Lower lobe of right lung (tissue), 2 donors: ENCODE measurements around the gene APOBEC3A. TPM values are rescaled to one million over a fixed set of nuclear protein-coding genes. Genes with fewer than 3 reads are reported as not detected.
A peak's percentile ranks its signal among the peaks of the same experiment; 100 is the strongest.

Source experiments
- ATAC-seq, 2 donors: fragments of 200-7000 bp; cut with Tn5 transposase; one replicate each; pipeline ENCODE4 v1.9.1; 2020 to 2022; ENCODE audit warnings: mild to moderate bottlenecking in 2 of 2, moderate library complexity in 2 of 2
- DNase-seq: peaks from one replicate; pipeline ENCODE4 v3.0.0-alpha.2; 2020
- H3K27ac ChIP-seq: fragments of 200-600 bp; one replicate; pipeline ENCODE4 v1.8.0; 2022
- H3K27me3 ChIP-seq: fragments of 200-600 bp; one replicate; pipeline ENCODE4 v1.8.0; 2022; ENCODE audit warnings: low read depth
- H3K36me3 ChIP-seq: fragments of 200-600 bp; one replicate; pipeline ENCODE4 v1.8.0; 2022; ENCODE audit warnings: mild to moderate bottlenecking
- H3K4me1 ChIP-seq: fragments of 200-600 bp; one replicate; pipeline ENCODE4 v1.8.0; 2022
- H3K4me3 ChIP-seq: fragments of 200-600 bp; one replicate; pipeline ENCODE4 v1.8.0; 2022; ENCODE audit warnings: mild to moderate bottlenecking
- H3K9me3 ChIP-seq: fragments of 200-600 bp; one replicate; pipeline ENCODE4 v1.8.0; 2022
- intact Hi-C: fragments of 100-400 bp; cut with DNase I; formaldehyde crosslinking; loops from one replicate; pipeline ENCODE4 v1.11.0; 2022
- total RNA-seq: library from RNA; stranded (reverse); fragmentation: NEBNext Ultra II Directional; extraction: Animal tissue kit (Norgen Biotek cat#: 25700); gene quantifications from one replicate; pipeline ENCODE4 v1.2.1, GENCODE V29; 2021
- TF ChIP-seq, protein P1 (sequence below): fragments of 200-600 bp; IDR thresholded peaks from one replicate; pipeline ENCODE4 v1.8.0; 2022; ENCODE audit warnings: antibody characterized with exemption, mild to moderate bottlenecking
- donor health status: DM: no; HTN: yes; CAD: no; lungs with severe emphysema.

APOBEC3A gene
- total RNA-seq, 1 donor from 2014 or later, result 14.2 TPM

DNA sequence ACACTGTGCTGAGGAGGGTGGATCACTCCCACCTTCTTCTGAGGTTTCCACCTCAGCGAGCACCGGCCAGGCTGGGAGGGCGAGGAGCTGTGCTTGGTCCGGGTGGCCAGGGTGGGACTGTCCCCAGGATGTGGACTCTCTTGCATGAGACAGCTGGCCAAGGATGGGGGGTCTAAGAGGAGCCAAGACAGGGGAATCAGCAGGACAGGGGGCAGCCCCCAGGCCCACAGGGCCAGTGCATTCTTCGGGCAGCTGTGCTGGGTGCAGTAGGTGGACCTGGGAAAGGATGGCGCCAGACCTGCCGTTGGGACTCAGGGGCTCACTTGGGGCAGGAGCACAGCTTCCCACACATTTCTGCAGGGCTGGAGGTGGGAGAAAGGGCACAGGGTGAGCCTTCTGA lies 9.5 kb downstream of the APOBEC3A start:
- no peak for ATAC-seq
- intact Hi-C loops, result no loop called here

DNA sequence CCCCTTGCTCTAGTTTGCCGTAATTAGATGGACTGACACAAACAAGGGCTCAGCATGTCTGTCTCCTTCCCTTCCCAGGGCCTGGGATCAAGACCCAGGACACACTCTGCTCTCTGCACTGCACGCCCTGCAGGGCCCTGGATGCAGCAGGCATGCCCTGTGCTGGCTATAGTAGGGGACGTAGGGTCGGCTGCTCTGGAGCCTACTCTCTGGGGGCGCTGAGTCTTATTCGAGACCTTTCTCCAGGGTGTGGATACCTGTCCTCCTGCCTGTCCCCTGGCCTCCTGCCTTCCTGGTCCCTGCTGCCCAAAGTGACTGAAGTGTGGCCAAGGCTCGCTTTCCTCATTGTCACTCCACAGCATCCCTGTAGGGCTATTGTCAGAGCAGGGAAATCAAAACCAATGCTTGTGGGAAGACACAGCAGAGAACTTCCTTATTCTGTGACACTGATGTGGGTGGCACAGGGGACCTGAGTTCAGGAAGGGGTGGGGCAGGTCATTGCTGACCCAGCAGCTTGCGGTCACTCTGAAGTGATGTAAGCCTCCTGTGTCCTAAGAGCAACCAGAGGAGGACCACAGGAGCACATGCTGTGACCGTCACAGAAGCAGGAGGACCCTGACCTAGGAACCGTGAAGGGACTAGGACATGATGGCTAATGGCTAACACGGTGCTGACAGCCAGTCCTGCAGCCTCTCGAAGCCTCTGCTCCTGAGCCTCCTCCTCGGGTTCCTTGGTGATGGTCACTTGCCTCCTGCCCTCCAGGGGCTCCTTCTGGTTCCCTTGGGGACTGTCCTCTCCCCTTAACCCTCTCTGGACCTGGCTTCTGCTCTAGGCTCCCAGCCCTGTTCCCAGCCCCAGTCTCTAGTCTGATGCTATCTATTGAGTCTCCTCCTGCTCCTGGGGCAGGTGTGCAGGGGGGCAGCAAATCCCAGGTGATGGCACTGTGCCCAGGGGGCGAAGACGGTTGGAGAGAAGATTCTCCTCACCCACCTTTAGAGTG lies 10.3 kb downstream of the APOBEC3A start:
- intact Hi-C loops, result no loop called here
- Histone ChIP-seq H3K36me3 (no peaks in the 10 kb centered on the region), H3K27me3 (no peaks in the 10 kb centered on the region), H3K4me1 (no peaks in the 10 kb centered on the region), H3K27ac (no peak overlapping the region), H3K4me3 (no peak overlapping the region), H3K9me3 (no peaks in the 10 kb centered on the region)
- TF ChIP-seq, protein P1, sequence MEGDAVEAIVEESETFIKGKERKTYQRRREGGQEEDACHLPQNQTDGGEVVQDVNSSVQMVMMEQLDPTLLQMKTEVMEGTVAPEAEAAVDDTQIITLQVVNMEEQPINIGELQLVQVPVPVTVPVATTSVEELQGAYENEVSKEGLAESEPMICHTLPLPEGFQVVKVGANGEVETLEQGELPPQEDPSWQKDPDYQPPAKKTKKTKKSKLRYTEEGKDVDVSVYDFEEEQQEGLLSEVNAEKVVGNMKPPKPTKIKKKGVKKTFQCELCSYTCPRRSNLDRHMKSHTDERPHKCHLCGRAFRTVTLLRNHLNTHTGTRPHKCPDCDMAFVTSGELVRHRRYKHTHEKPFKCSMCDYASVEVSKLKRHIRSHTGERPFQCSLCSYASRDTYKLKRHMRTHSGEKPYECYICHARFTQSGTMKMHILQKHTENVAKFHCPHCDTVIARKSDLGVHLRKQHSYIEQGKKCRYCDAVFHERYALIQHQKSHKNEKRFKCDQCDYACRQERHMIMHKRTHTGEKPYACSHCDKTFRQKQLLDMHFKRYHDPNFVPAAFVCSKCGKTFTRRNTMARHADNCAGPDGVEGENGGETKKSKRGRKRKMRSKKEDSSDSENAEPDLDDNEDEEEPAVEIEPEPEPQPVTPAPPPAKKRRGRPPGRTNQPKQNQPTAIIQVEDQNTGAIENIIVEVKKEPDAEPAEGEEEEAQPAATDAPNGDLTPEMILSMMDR, result no peak
- peak; percentile 68 for DNase-seq
- ATAC-seq, result peak; percentile 73 to 87

More for the DNA sequence above, 9.5 kb downstream of the APOBEC3A start:
- Histone ChIP-seq H3K9me3 (no peaks in the 10 kb centered on the region), H3K4me3 (no peak overlapping the region), H3K36me3 (no peaks in the 10 kb centered on the region), H3K4me1 (no peaks in the 10 kb centered on the region), H3K27ac (no peak overlapping the region), H3K27me3 (no peaks in the 10 kb centered on the region)
- DNase-seq, result no peak
- TF ChIP-seq, protein P1, result no peak

DNA sequence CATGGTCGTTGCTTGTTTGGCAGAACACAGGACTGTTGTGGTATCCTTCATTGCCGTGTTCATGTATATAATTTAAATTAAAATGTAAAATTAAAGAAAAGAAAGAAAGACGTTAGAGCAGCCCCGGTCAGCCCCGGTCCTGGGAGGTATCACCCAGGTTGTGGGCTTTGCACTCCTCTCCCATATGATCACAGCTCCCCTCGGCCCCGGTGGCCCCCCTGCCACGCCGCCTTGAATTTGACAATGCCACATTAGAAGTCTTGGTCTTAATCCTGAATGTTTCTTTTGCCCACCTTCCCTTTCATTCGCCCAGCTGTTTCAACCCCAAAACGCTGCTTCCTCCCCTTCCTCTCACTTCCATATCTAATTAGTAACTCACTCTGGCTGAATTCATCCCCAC lies 11.4 kb downstream of the APOBEC3A start:
- Histone ChIP-seq H3K9me3 (no peaks in the 10 kb centered on the region), H3K4me1 (no peaks in the 10 kb centered on the region), H3K27ac (no peak overlapping the region), H3K4me3 (no peak overlapping the region), H3K36me3 (no peaks in the 10 kb centered on the region), H3K27me3 (no peaks in the 10 kb centered on the region)
- TF ChIP-seq, protein P1, result no peak
- intact Hi-C loops, result no loop called here
- DNase-seq, result no peak
- ATAC-seq, result no peak

DNA sequence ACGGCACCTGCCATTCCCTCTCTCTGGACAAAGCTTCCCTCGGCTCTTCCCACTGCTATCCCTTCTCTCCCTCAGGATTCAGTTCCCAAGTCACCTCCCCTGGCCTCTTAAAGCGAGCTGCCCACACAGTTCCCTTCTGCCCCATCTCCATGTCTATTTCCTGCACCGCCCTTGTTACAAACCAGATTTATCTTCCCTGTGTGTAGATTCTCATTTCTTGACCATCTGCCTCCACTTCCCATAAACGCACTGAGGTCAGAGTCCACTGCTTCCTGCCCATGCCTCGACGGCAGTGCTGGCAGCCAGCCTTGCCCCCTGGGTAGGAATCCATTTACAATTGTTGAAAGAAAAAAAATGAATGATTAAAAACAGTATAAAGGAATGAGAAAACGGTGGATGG lies 13.1 kb downstream of the APOBEC3A start:
- no peaks in the 10 kb centered on the region for H3K4me1 ChIP-seq
- TF ChIP-seq, protein P1, result no peak
- H3K27me3 ChIP-seq, result no peaks in the 10 kb centered on the region
- intact Hi-C loops, result no loop called here
- no peak overlapping the region for H3K4me3 ChIP-seq
- no peaks in the 10 kb centered on the region for H3K36me3 ChIP-seq
- H3K27ac ChIP-seq, result no peak overlapping the region
- no peaks in the 10 kb centered on the region for H3K9me3 ChIP-seq
- ATAC-seq, result no peak
- DNase-seq, result no peak

DNA sequence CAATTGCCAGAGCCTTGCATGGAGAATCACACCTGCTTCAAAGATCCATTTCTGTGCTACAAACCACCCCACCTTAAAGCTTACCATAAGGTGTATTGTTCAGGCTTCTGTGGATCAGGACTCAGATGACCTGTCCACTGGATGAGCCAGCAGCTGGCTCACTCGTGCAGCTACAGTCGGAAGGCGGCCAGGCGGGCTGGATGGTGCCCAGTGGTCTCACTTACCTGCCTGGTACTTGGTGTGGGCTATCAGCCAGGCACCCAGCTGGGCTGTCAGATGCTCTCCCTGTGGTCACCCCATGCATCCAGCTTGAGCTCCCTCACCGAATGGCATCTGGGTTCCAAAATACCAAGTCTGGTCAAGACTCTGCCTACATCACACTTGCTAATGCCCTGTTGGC lies 13.8 kb downstream of the APOBEC3A start:
- TF ChIP-seq, protein P1, result no peak
- Histone ChIP-seq H3K36me3 (no peaks in the 10 kb centered on the region), H3K9me3 (no peaks in the 10 kb centered on the region), H3K27ac (no peak overlapping the region), H3K4me3 (no peak overlapping the region), H3K4me1 (no peaks in the 10 kb centered on the region), H3K27me3 (no peaks in the 10 kb centered on the region)
- DNase-seq (no peak), ATAC-seq (no peak)
- intact Hi-C loops, result no loop called here
